NCI-H2081 treated with DMSO at 0.1 percent for 48 hours (cell line): ENCODE results near the gene MAPK6.

Experiments used
- DNase-seq: peaks from one replicate; lab custom pipeline; 2025; lab: John Stamatoyannopoulos, UW

The MAPK6 gene

DNA sequence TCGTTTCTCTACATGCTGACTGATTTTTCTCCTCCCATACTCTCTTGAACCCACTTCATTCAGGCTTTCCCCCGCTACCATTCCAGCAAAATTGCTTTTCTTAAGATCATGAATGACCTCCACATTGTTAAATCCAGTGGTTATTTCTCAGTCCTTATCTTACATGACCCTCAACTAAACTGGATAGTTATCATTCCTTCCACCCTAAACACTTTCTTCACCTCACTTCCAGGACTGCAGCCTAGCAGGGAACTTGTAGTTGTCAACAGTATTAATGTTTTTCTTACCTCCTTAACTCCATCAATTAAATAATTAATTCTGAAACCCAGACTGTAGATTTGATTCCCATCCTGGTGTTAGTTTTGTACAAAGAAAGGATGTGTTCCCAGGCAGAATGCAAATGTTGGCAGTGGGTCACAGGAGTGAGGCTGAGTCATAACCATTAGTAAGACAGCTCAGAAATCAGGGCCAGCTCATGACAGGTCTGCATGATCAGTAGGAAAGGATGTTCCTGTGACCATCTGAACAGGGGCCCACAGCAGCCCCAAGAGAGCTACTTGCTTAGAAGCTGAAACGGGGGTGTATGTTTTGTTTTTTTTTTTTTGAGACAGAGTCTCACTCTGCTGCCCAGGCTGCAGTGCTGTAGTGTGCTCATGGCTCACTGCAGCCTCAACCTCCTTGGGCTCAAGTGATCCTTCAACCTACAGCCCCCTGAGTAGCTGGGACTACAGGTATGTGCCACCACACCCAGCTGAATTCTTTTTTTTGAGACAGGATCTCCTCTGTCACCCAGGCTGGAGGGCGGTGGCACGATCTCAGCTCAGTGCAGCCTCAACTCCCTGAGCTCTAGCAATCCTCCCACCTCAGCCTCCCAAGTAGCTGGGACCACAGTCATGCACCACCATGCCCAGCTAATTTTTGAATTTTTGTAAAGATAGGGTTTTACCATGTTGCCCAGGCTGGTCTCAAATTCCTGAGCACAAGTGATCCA, 84.5 kb downstream of the MAPK6 start:
- DNase-seq: no peak

DNA sequence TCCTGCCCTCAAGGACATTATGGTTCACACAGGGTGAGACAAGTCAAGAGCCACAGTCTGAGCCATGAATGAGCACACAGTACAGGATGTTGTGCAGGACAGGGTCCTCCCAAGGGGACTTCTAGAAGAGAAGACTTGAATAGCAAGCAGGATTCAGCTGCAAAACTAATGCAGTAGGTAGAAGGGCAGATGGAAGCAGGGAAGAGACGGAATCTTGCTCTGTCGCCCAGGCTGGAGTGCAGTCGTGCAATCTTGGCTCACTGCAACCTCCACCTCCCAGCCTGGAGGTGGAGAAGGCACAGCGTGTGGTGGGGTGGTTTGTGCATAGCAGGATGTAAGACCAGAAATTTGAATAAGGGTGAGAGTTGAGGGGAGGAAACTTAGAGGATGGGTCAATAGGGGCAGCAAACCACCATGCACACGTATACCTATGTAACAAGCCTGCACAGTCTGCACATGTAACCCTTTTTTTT, 85.5 kb downstream of the MAPK6 start:
- DNase-seq: no peak

DNA sequence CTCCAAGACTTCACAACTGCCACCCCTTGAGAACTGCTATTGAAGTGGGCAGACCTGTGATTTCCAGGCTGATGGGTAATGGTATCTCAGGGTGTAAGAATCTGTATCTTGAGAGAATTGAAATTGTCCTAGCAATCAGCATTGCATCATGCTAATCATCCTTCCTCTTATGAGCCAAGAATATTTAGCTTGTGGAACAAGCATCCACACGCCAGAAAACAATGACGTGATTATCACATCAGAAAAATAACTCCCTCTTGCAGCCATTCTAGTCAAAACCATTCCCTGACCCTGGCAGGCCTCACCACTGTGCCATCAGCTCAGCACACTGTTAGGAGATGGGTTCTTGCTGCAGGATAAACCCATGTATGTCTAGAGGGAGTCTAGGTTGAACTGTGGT, 86.8 kb downstream of the MAPK6 start:
- no peak for DNase-seq

DNA sequence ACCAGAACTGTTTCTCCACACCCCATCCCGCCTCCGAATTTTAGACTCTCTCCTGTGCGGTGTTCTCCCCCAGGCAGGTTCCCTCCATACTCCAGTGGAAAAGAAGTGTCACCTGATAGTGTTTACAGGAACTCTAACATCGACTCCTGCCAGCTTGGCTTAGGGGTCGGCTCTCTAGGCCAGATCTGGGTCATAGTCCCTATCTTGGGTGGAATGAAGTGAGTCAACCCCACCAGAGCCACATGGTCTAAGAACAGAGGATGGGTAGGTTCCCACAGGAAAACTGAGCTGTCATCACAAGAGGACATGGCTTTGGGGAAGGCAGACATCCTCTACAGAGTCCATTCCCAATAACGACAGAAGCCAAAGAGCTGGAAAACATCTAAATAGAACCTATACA, 87.6 kb downstream of the MAPK6 start:
- DNase-seq: no peak

DNA sequence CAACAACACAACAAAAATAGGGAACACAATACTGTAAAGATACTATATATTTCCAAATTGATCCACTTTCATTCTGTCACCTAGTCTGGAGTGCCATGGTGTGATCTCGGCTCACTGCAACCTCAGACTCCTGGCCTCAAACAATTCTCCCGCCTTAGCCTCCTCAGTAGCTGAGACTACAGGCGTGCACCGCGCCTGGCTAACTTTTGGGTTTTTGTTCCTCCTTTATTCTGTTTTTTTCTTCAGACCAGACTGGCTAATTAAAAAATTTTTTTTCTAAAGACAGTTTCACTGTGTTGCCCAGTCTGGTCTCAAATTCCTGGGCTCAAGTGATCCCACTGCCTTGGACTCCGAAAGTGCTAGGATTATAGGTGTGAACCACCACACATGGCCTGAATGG, 88.2 kb downstream of the MAPK6 start:
- DNase-seq: no peak

DNA sequence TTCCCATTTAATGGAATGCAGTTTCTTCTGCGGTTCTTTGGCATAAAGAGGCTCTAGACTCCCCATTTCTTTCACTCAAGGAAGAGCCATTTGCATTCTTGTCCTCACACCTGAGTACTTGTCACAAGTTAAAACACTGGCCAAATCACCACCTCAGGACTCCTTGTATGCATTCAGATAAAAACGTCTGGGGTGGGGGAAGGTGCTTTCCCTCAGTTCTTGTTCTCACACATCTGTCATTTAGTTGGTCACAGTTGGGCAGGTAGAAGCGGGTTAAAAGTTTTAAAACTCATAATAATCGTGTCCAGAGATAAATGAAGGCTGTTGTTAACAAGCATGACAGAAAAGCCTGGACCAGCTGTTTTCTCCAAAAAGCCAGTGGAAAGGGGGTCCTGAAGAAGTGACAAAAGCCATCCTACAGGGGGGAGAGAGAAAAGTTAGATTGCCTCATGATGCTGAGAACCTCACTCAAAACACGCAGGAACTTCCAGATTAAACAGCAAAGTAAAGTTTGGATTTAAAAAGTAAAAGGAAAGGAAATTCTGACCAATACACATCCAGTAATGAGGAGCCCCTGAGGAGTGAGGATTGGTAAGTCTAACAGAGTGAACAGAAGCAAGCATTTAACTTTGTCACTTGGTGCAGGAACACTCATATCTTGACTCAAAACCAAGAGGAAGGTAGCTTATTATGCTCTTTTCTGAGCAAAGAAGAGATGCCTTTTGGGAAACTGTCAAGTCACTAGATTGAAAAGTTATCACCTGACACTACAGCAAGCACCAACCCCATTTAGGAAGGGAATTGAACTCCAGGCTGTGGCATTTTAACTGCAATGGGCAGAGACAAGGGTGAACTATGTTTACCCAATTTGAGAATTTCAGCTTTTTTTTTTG, 90.8 kb downstream of the MAPK6 start:
- no peak for DNase-seq

DNA sequence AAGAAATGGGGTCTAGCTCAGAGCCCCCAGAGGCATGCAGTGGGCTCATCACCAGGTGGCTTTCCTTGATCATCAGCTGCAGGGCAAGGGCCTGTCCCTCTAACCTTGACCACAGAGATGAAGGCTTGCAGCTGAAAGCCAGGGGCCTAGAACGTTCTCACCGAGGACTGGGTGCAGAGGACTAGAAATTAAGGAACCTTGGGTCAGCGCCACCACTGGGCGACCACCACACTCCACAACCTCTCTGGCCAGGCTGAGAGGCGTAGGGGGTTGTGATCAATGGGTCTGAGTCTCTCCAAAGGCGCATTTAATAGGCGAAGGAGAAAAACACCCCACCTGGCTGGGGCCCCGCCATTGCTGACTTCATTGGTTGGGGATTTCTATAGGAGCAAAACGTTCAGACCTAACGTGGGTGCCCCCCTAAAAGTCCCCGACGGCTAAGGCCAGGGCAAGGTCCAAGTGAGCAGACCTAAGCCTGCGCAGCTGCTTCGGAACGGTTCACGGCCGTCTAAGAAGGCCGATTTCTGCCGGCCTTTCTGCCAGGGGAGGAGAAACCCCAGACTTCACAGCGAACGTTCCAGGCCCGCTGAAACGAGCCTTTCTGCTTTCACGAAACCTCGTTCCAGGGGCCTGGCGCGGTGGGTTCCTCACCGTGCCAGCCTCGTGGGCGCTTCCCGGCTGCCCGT, 92.6 kb downstream of the MAPK6 start:
- no peak for DNase-seq

DNA sequence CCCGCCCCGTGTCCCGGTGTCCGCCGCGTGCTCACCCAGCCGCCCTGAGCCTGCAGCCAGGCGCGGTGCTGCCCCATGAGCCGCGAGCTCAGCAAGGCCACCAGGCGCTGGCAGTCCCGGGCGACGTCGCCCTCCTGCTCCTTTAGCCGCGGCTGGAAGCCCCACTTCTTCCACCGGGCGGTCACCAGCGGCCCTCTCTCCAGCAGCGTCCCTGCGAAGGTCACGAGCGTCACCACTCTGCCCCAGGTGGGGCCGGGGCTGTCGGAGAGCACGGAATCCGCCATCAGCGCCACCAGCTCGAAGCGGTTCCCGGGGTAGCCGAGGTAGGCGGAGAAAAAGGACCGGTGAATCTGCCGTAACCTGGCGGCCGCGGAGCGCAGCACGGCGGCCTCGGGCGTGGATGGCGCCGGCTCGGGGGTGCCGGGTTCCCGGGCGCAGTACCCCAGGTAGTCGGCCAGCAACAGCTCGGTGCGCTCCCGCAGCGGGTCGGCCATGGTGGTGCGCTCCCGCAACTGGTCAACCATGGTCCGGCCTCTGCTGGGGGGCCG, 93.3 kb downstream of the MAPK6 start:
- DNase-seq: no peak

DNA sequence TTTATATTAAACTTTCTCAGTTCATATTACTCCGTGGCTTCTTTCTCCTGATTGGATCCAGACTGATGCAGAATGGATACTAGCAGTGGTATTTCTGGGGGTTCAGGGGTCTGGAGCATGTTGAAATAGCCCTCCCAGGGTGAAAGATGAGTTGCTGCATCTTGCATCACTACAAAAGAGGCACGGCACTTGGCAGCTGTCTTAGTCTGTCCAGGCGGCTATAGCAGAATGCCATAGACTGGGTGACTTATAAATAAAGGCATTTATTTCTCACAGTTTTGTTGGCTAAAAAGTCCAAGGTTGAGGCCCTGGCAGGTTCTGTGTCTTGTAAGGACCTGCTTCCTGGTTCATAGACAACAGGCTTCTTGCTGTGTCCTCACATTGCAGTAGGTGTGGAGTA, 94.2 kb downstream of the MAPK6 start:
- no peak for DNase-seq

DNA sequence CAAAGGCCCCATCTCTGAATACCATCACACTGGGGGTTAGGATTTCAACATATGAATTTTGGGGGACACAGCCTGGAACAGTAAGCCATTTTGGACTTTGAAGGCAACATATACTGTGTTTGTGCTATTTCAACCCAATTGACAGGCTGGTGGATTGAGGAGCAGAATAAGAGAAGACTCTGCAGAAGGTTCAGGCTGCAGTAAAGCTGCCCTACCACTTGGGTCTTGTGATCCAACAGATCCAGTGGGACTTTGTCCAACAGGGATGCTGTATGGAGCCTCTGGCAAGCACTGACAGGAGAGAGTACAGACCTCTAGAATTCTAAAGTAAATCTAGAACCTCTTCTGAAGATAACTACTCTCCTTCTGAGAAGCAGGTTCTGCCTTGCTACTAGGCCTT, 94.7 kb downstream of the MAPK6 start:
- DNase-seq: no peak

DNA sequence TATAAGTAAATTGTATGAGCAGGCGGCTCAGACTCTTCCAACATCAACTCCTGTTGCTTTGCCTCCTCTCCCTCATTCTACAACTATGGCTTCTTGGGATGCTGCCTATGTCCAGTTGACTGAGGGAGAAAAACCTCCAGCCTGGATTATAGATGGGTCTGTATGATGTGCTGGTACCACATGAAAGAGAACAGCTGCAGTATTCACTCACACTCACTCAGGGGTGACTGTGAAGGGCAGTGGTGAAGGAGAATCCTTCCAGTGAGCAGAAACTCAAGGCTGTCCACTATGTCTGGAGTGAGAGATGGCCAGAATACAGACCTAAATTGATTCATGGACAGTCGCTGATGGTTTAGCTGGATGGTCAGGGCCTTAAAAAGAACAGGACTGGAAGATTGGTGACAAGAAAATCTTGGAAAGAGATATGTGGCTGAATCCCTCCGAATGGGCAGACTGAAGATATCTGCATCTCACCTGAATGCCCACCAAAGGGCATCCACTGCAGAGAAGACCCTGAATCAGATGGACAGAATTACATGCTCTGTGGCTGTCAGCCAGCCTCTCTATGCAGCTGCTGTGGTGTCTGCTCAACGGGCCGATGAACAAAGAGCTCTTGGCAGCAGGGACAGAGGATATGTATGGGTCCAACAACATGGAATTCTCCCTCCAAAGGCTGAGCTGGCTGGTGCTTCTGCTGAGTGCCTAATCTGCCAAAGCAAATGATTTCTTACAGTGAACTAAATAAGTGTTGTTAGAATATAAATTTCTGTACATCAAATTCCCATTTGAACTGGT, 95.4 kb downstream of the MAPK6 start:
- no peak for DNase-seq

DNA sequence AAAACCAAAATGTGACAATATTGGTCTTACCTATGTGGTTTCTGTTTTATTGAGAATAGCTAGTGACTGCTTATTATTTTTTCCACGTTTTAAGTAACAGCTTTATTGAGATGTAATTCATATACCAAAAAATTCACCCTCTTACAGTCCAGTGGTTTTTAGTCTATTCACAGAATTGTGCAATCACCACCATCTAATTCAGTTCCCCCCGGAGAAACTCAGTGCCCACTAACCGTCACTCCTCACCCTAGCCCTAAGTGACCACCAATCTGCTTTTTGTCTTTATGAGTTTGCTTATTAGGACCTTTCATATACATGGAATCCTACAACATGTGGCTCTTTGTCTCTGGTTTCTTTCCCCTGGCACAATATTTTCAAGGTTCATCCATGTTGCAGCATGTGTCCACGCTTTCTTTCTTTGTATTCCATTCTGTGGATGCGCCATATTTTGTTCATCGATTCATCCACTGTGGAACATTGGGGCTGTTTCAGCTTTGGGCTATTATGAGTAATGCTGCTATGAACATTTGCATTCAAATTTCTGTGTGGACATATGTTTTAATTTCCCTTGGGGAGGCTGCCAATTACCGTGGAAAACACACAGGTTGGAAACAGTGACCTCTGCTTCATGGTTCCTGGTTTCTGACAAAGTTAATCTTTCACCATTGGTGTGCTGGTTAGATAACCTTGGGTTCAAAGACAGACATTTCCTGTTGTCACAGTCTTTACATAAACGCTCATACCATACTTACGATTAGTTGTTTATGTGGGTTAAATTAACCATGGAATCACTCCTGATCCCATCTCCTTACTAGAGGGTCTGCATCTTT, 96.8 kb downstream of the MAPK6 start:
- DNase-seq: no peak
